ENCODE measurements around the gene EEF1G.
A peak's percentile ranks its signal among the peaks of the same experiment; 100 is the strongest.
"Not testable (repeated sequence)": the region's sequence is repeated elsewhere in the genome, so short reads cannot be mapped to it uniquely, and the experiment has no call there.

Gene EEF1G

GRCh38 chr11:62553080-62553838 lies 20.4 kb downstream of the EEF1G start:
- no peak for DNase-seq

GRCh38 chr11:62552485-62553079 lies 21.1 kb downstream of the EEF1G start:
- no peak for DNase-seq

DNA sequence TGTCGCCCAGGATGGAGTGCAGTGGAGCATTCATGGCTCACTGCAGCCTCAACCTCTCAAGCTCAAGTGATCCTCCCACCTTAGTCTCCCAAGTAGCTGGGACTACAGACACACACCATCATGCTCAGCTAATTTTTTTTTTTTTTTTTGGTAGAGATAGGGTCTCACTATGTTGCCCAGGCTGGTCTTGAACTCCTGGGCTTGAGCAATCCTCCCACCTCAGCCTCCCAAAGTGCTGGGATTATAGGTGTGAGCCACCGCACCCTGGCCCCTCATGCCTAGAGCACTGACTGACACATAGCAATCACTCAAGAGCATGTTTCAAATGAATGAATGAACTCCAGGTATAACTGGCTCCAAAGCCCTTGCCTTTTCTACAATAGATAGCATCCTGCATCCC lies 23.2 kb downstream of the EEF1G start:
- not testable (repeated sequence) for DNase-seq

- no peak for DNase-seq
These were observed 25.0 kb downstream of the EEF1G start for GRCh38 chr11:62548545-62549335.

DNA sequence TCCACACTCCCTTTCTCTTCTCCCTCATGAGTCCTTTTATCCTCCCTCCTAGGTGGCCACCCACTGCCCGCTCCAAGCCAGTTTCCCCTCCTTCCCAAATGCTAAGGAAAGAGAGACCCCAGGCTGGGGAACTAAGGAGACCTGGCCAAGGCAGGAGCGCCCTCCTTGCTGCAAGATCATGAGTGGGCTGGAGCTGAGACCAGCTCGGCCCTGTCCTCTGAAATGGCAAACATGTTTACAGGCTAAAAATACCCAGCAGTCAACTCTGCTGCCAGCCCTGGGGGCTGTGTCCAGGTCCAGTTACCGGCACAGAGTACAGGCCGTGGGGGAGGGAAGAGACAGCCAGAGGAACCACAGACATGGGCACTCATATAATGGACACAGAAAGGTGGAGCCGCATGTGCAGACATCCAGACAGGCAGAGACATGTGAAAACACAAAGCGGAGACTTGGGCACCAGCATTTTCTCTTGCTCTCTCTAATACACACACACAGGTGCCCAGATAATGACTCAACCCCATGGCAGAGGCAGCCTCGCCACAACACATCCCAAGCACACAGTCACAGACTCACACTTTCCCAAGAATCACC lies 25.9 kb downstream of the EEF1G start:
- no peak for DNase-seq

- DNase-seq: no peak
These were observed 26.6 kb downstream of the EEF1G start for GRCh38 chr11:62546929-62547625.

GRCh38 chr11:62546244-62546928 lies 27.3 kb downstream of the EEF1G start, which contains the start of gene AHNAK:
Gene AHNAK (minus strand): TSS chr11:62546806. CDS start chr11:62536098, 10,708 bp downstream.
- no peak for DNase-seq

DNA sequence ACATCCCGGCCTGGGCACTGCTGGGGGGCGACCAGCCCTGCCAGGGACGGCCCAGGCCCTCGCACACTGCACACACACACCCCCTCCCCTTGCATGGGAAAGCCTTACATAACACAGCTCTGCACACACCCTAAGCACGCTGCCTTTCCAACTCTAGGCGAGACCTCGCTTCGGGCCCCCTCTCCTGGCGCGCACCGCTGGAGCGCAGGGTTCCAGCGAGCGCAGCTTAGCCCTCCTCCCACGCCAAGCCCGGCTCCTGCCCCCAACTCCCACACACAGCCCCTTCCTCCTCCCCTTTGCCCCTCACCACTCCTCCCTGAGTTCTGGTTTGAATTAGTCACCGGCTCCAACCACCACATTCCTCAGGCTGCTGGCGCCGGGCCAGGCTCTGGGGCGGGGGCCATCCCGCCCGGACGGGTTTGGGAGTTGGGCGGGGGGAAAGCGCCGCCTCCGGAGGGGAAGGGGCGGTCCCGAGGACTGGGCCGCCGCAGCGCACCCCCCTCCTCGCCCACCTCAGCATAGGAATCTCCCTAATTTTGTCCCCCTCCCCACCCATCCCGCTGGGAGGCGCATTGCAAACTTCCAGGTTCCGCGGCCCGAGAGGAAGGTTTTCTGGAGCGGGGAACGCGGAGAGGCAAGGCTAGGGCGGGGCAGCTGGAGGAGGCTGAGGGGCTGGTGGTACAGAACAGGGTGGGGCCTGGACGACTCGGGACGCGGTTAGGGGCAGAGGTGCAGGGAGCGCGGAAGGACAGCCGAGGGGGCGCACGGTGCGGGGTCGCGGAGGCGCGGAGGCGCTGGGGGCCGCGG lies 28.1 kb downstream of the EEF1G start:
- DNase-seq: no peak

DNA sequence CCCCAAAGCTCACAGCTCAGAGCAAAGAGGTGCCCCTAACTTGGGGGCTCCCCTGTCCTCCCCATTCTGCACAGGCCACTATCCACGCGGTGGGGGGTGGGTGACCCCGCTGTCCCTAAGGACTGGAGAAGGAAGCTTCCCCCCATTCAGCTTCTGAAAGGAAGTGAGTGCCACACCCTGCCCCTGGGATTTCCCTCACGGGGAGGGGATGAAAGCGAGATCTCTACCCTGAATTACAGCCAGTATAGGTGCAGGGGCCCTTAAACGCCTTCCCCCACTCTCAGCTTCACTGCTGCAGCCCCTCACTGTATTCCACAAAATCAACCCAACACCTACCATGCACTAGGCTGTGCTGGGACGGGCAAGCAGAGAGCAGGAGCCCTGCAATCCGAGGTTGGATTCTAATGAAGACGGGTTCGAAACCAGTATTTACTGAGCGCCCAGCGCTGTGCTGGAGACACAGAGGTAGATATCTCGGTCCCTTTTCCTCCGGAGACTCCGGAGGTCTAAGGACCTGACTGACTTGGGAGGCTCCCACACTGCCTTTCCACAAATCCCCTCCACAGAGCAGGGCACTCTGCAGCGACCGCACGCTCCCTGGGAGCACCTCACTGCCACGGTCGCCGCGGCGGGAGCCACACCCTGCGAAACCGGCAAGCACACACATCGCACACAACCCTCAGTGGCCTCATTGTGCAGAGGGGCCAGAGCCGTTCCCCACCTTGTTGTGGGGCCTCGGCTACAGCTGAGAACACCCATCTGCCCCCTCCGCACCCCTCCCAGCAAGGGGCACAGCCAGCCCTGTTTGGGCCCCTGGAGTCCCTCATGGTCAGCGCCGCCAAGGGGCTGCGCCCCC lies 28.9 kb downstream of the EEF1G start:
- DNase-seq: no peak

DNA sequence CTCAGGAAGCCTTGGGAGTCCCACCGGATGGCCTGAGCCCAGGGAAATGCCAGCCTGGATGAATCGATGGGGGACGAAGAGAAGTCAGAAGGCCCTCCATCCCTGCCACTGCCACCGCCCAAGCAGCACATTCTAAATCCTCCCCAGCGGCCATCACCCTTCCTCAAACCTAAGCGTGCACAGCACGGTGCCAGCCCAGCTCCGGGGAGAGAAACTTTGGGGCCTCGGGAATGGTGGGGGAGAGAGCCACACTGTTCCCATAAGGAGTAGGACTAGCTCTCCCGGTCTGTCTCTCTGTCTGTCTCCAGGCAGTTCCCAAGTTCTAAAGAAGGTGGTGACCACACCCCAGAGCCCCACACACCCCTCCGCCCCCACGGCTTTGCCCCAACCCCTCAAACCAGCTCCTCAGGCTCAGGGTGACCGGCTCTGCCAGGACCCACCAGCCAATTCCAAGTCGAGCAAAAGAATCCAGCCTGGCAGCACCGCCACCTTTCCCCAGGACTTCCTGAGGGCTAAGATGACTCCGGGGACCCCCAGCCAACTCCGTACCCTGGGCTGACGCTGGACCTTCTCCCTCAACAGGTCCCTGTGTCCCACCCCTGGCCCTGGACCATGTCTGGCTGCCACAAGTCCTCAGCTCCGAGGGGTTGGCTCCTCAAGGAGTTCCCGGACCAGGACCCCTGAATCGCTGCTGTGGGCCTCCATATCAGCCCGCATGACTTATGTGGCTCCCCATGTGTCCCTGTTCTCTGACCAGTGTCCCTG lies 29.8 kb downstream of the EEF1G start:
- no peak for DNase-seq

- DNase-seq: no peak
These were observed 30.7 kb downstream of the EEF1G start for GRCh38 chr11:62542750-62543567.

- DNase-seq: no peak
These were observed 31.5 kb downstream of the EEF1G start for GRCh38 chr11:62542111-62542745.

DNA sequence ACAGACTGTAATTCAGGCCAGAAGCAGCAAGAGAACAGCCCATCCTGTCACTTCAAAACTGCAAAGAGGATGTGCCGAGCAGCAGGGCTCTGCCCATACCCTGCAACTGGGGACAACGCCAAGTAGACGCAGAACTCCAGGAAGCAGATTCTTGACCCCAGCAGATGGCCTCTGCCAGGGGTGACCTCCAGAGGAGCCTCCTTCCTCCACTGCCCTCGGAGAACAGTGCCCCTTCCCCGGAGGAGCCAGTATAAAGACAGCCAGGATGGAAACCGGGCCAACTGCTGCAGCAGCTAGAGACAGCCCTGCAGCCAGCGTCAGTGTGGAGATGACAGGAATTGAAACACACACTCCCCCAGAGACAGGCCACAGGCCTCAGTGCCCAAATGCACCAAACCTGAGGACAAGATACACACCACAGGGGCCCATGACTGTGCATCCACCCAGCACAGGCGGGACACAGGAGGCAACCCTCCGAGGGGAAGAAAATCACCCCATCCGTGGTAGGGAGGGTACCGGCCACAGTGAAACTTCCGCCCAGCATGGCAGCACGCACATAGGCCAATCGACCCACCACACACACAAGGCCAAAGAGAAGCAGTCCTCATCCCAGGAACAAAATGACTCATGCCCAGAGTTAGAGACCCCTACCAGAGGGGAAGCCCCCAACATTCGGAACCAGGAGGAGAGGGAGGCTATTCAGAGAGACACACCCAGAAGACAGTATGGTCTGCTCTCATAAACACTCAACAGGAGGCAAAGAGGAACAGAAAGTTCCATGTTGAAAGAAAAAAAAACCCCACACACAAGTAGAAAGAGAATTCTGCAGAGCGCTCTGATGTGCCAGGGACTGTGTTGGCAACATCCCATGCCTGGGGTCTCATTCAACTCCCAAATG lies 32.6 kb downstream of the EEF1G start:
- peak; percentile 62 for DNase-seq

GRCh38 chr11:62539238-62539925 lies 34.3 kb downstream of the EEF1G start:
- DNase-seq: no peak

DNA sequence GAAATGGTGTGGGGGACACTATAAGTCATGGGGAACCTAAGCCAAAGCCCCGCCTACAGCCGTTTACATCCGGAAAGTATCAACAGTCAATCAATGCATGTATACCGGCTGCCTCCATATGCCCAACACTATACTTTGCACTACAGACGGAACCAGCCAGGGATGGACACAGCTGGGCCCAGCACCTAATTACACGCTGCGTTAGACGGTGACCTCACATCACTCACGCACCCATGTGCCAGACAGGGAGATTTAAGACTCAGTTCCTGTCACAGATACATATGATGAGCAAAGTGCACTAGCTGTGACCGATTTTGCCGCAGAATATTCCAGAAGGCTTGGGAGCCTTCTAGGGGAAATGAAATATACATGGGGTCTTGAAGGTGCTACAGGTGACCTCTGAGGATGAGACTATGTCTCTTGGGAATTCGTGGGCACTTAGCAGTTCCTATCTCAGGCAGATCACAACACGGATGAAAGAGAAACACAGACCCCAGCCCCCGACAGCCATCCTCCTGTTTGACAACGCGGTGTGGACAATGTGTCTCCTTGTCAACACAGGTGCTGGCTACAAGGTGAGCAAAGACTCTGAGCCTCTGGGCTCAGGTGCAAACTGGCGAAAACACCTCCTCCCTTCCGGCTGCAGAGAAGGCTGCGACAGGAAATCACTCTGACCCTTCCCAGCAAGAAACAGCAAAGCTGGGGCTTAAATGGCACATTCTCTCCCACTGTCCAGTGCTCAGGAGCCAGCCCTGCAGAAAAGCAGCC lies 35.0 kb downstream of the EEF1G start:
- DNase-seq: no peak

Data from SIG-M5 (cell line).